GM23338 (cell line): ENCODE data around the gene GOLGB1. TPM values are rescaled to one million over a fixed set of nuclear protein-coding genes. Genes with fewer than 3 reads are reported as not detected.

Experiments
- ATAC-seq: fragments of 200-7000 bp; cut with Tn5 transposase; 3 replicates; pipeline ENCODE4 v1.9.1; 2020
- DNase-seq: peaks from one replicate; pipeline ENCODE4 v3.0.0-alpha.2; 2015; ENCODE audit warnings: low spot score
- H2AFZ ChIP-seq: fragments of 200-600 bp; sonication (generic); 2 replicates; pipeline ENCODE4 v1.8.0; 2016; ENCODE audit warnings: antibody characterized with exemption, mild to moderate bottlenecking, moderate library complexity
- H3F3A ChIP-seq: fragments of 200-600 bp; sonication (generic); replicated peaks from 2 replicates; pipeline ENCODE4 v1.8.0; 2017; ENCODE audit warnings: antibody characterized with exemption, mixed run types, low read depth
- H3K27ac ChIP-seq: fragments of 200-600 bp; sonication (generic); 2 replicates; pipeline ENCODE4 v1.6.1; 2016; ENCODE audit warnings: low read depth
- H3K27me3 ChIP-seq: fragments of 200-600 bp; sonication (generic); 2 replicates; pipeline ENCODE4 v1.8.0; 2016; ENCODE audit warnings: mild to moderate bottlenecking, mixed run types, moderate library complexity; ENCODE audit not compliant: insufficient read depth
- H3K36me3 ChIP-seq: fragments of 200-600 bp; sonication (generic); 2 replicates; pipeline ENCODE4 v1.8.0; 2016; ENCODE audit warnings: mild to moderate bottlenecking; ENCODE audit not compliant: insufficient read depth
- H3K4me1 ChIP-seq: fragments of 200-600 bp; sonication (generic); 2 replicates; pipeline ENCODE4 v1.8.0; 2016; ENCODE audit warnings: mild to moderate bottlenecking, moderate library complexity; ENCODE audit not compliant: insufficient read depth
- H3K4me2 ChIP-seq: fragments of 200-600 bp; sonication (generic); 2 replicates; pipeline ENCODE4 v1.7.1; 2017; ENCODE audit warnings: mixed run types
- H3K4me3 ChIP-seq: fragments of 200-600 bp; sonication (generic); 2 replicates; pipeline ENCODE4 v1.6.1; 2016; ENCODE audit warnings: mixed run types
- H3K79me2 ChIP-seq: fragments of 200-600 bp; sonication (generic); replicated peaks from 2 replicates; pipeline ENCODE4 v1.8.0; 2017; ENCODE audit warnings: mild to moderate bottlenecking; ENCODE audit not compliant: insufficient read depth
- H3K9me2 ChIP-seq: fragments of 200-600 bp; sonication (generic); 2 replicates; pipeline ENCODE4 v1.8.0; 2017; ENCODE audit not compliant: insufficient read depth
- H4K20me1 ChIP-seq: fragments of 200-600 bp; sonication (generic); replicated peaks from 2 replicates; pipeline ENCODE4 v1.8.0; 2017; ENCODE audit warnings: mild to moderate bottlenecking; ENCODE audit not compliant: insufficient read depth
- H3K27ac Mint-ChIP-seq: 2 replicates; pipeline ENCODE4 v1.8.0; 2020; ENCODE audit warnings: inconsistent platforms, mild to moderate bottlenecking, moderate library complexity, mixed read lengths
- H3K27me3 Mint-ChIP-seq: 3 replicates; pipeline ENCODE4 v1.8.0; 2022; ENCODE audit warnings: low read depth, mild to moderate bottlenecking, moderate library complexity, mixed read lengths, inconsistent platforms; ENCODE audit not compliant: insufficient read depth, poor library complexity
- H3K36me3 Mint-ChIP-seq: 3 replicates; pipeline ENCODE4 v1.8.0; 2021; ENCODE audit warnings: low read depth, mild to moderate bottlenecking, inconsistent platforms, moderate library complexity, mixed read lengths
- H3K4me1 Mint-ChIP-seq: 3 replicates; pipeline ENCODE4 v1.8.0; 2020; ENCODE audit warnings: mild to moderate bottlenecking, inconsistent platforms, mixed read lengths
- H3K4me3 Mint-ChIP-seq: 3 replicates; pipeline ENCODE4 v1.8.0; 2021; ENCODE audit warnings: moderate library complexity, mild to moderate bottlenecking, inconsistent platforms, mixed read lengths
- H3K9me3 Mint-ChIP-seq: 3 replicates; pipeline ENCODE4 v1.8.0; 2020; ENCODE audit warnings: moderate library complexity, mild to moderate bottlenecking, inconsistent platforms, mixed read lengths
- CREB1 ChIP-seq: fragments of 250-450 bp; sonication (Bioruptor Pico); IDR thresholded peaks from 2 replicates; pipeline ENCODE4 v1.5.0; 2020; ENCODE audit warnings: low read depth, mild to moderate bottlenecking, moderate library complexity
- EZH2phosphoT487 ChIP-seq: fragments of 200-600 bp; sonication (generic); IDR thresholded peaks from one replicate; pipeline ENCODE4 v1.8.1; 2018; ENCODE audit warnings: antibody characterized with exemption; ENCODE audit not compliant: unreplicated experiment
- STAT1 ChIP-seq: IDR thresholded peaks from one replicate; pipeline ENCODE4 v1.6.1; 2016; ENCODE audit warnings: antibody characterized with exemption; ENCODE audit not compliant: unreplicated experiment
- ZNF331 ChIP-seq: fragments of 250-450 bp; sonication (Bioruptor Pico); IDR thresholded peaks from 2 replicates; pipeline ENCODE4 v1.5.0; 2020; ENCODE audit warnings: low read depth, mild to moderate bottlenecking, moderate library complexity
- polyA plus RNA-seq: library from polyadenylated mRNA; unstranded; fragments of >200 nt; fragmentation: Nextera tagmentation; extraction: Ambion mirVana; gene quantifications from 2 replicates; pipeline ENCODE4 v1.2.1, GENCODE V29; 2016
- total RNA-seq: library from RNA; depleted of rRNA; stranded (reverse); fragments of >200 nt; shearing (Covaris generic); gene quantifications from 2 replicates; pipeline ENCODE4 v1.2.3, GENCODE V29; 2014
- TF ChIP-seq, protein P1 (sequence below): IDR thresholded peaks from 2 replicates; pipeline ENCODE4 v1.6.1; 2016; ENCODE audit warnings: antibody characterized with exemption
- TF ChIP-seq, protein P2 (sequence below), 2 experiments: fragments of 200-600 bp in 1 of 2; sonication (generic) in 1 of 2; conservative IDR thresholded peaks; 2 replicates each; pipeline versions ENCODE4 v1.5.1 to v1.6.1; 2016 to 2017; ENCODE audit warnings: antibody characterized with exemption in 2 of 2, low read depth in 2 of 2, mild to moderate bottlenecking in 2 of 2, moderate library complexity in 1 of 2
- TF ChIP-seq, protein P3 (sequence below): fragments of 250-450 bp; sonication (Bioruptor Pico); IDR thresholded peaks from 2 replicates; pipeline ENCODE4 v1.5.0; 2020; ENCODE audit warnings: mild to moderate bottlenecking, moderate library complexity

Gene GOLGB1
- total and polyA plus RNA-seq, 2 experiments from 2014 or later: 34.5 to 56.8 TPM

DNA sequence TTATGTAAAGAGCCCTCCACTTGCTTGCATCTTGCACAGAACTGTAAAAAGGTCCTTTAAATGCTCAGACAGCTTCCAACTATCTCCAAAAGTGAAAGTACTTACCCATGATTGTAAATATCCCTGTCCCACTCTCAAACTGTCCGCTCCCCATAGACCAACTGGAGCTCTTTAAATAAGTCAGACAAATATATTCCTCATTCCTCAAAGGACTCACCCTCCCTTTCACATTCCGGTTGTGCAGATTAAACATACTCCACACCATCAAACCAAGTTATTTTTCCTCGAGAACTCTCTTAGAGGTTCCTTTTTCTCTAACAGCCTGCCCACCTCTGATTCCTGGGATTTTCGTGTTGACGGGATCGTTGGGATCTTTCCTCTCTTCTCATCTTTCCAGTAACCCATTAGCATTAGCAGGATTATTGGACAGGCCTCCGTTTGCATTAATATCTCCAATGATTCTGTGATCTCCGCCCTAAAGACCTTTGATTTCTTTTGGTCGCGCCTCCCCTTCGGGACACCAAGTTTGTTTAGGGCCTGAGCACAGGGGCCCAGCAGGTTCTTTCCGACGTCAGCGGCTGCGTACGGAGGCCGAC is 763 bp downstream of the GOLGB1 start:
- Mint-ChIP-seq H3K4me3 (no peak overlapping the region), H3K4me1 (peaks cover 6% of the 10 kb centered on the region; the same call in 2 of the 3 replicates), H3K27me3 (peaks cover 5% of the 10 kb centered on the region), H3K27ac (no peak overlapping the region), H3K36me3 (no peaks in the 10 kb centered on the region), H3K9me3 (no peaks in the 10 kb centered on the region)
- Histone ChIP-seq H3K27ac (peak overlapping the region; percentile 85), H4K20me1 (no peaks in the 10 kb centered on the region), H3K4me3 (peak overlapping the region; percentile 81), H3K27me3 (no peaks in the 10 kb centered on the region), H3K4me1 (0 out of 2 replicates have a peak, but pooled peaks cover 3% of the 10 kb centered on the region), H3K4me2 (peak overlapping the region; percentile 79), H3K9me2 (no peaks in the 10 kb centered on the region), H2AFZ (peak overlapping the region; percentile 16), H3F3A (no peaks in the 10 kb centered on the region), H3K36me3 (no peaks in the 10 kb centered on the region), H3K79me2 (peaks cover 28% of the 10 kb centered on the region)
- ATAC-seq (peak; percentile 67), DNase-seq (peak; percentile 68)
- TF ChIP-seq CREB1 (CRISPR knock-in tag) (peak; percentile 63; the same call in 1 of the 2 replicates), ZNF331 (CRISPR knock-in tag) (no peak), EZH2phosphoT487 (no peak), STAT1 (no peak)
- TF ChIP-seq, protein P1, sequence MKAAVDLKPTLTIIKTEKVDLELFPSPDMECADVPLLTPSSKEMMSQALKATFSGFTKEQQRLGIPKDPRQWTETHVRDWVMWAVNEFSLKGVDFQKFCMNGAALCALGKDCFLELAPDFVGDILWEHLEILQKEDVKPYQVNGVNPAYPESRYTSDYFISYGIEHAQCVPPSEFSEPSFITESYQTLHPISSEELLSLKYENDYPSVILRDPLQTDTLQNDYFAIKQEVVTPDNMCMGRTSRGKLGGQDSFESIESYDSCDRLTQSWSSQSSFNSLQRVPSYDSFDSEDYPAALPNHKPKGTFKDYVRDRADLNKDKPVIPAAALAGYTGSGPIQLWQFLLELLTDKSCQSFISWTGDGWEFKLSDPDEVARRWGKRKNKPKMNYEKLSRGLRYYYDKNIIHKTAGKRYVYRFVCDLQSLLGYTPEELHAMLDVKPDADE: no peak
- TF ChIP-seq, protein P2, sequence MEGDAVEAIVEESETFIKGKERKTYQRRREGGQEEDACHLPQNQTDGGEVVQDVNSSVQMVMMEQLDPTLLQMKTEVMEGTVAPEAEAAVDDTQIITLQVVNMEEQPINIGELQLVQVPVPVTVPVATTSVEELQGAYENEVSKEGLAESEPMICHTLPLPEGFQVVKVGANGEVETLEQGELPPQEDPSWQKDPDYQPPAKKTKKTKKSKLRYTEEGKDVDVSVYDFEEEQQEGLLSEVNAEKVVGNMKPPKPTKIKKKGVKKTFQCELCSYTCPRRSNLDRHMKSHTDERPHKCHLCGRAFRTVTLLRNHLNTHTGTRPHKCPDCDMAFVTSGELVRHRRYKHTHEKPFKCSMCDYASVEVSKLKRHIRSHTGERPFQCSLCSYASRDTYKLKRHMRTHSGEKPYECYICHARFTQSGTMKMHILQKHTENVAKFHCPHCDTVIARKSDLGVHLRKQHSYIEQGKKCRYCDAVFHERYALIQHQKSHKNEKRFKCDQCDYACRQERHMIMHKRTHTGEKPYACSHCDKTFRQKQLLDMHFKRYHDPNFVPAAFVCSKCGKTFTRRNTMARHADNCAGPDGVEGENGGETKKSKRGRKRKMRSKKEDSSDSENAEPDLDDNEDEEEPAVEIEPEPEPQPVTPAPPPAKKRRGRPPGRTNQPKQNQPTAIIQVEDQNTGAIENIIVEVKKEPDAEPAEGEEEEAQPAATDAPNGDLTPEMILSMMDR (conservative IDR thresholded peaks at IDR 0.05; ENCODE audit: low read depth in 2 of 2): no peak

GRCh38 chr3:121747976-121748375 is 1.6 kb downstream of the GOLGB1 start:
- Mint-ChIP-seq H3K27me3 (peaks cover 5% of the 10 kb centered on the region), H3K36me3 (peaks cover 4% of the 10 kb centered on the region; the same call in 2 of the 3 replicates), H3K27ac (no peak overlapping the region), H3K4me1 (peaks cover 6% of the 10 kb centered on the region; the same call in 2 of the 3 replicates), H3K4me3 (no peak overlapping the region), H3K9me3 (no peaks in the 10 kb centered on the region; the same call in 2 of the 3 replicates)
- Histone ChIP-seq H3K9me2 (no peaks in the 10 kb centered on the region), H3K27me3 (no peaks in the 10 kb centered on the region), H3K79me2 (peaks cover 36% of the 10 kb centered on the region), H2AFZ (no peak overlapping the region), H3K36me3 (no peaks in the 10 kb centered on the region), H3K4me3 (peak overlapping the region; percentile 81), H3F3A (no peaks in the 10 kb centered on the region), H3K4me2 (peak overlapping the region; percentile 79), H3K27ac (no peak overlapping the region), H4K20me1 (no peaks in the 10 kb centered on the region), H3K4me1 (0 out of 2 replicates have a peak, but pooled peaks cover 3% of the 10 kb centered on the region)
- ATAC-seq (no peak), DNase-seq (peak; percentile 42)
- TF ChIP-seq, protein P3, sequence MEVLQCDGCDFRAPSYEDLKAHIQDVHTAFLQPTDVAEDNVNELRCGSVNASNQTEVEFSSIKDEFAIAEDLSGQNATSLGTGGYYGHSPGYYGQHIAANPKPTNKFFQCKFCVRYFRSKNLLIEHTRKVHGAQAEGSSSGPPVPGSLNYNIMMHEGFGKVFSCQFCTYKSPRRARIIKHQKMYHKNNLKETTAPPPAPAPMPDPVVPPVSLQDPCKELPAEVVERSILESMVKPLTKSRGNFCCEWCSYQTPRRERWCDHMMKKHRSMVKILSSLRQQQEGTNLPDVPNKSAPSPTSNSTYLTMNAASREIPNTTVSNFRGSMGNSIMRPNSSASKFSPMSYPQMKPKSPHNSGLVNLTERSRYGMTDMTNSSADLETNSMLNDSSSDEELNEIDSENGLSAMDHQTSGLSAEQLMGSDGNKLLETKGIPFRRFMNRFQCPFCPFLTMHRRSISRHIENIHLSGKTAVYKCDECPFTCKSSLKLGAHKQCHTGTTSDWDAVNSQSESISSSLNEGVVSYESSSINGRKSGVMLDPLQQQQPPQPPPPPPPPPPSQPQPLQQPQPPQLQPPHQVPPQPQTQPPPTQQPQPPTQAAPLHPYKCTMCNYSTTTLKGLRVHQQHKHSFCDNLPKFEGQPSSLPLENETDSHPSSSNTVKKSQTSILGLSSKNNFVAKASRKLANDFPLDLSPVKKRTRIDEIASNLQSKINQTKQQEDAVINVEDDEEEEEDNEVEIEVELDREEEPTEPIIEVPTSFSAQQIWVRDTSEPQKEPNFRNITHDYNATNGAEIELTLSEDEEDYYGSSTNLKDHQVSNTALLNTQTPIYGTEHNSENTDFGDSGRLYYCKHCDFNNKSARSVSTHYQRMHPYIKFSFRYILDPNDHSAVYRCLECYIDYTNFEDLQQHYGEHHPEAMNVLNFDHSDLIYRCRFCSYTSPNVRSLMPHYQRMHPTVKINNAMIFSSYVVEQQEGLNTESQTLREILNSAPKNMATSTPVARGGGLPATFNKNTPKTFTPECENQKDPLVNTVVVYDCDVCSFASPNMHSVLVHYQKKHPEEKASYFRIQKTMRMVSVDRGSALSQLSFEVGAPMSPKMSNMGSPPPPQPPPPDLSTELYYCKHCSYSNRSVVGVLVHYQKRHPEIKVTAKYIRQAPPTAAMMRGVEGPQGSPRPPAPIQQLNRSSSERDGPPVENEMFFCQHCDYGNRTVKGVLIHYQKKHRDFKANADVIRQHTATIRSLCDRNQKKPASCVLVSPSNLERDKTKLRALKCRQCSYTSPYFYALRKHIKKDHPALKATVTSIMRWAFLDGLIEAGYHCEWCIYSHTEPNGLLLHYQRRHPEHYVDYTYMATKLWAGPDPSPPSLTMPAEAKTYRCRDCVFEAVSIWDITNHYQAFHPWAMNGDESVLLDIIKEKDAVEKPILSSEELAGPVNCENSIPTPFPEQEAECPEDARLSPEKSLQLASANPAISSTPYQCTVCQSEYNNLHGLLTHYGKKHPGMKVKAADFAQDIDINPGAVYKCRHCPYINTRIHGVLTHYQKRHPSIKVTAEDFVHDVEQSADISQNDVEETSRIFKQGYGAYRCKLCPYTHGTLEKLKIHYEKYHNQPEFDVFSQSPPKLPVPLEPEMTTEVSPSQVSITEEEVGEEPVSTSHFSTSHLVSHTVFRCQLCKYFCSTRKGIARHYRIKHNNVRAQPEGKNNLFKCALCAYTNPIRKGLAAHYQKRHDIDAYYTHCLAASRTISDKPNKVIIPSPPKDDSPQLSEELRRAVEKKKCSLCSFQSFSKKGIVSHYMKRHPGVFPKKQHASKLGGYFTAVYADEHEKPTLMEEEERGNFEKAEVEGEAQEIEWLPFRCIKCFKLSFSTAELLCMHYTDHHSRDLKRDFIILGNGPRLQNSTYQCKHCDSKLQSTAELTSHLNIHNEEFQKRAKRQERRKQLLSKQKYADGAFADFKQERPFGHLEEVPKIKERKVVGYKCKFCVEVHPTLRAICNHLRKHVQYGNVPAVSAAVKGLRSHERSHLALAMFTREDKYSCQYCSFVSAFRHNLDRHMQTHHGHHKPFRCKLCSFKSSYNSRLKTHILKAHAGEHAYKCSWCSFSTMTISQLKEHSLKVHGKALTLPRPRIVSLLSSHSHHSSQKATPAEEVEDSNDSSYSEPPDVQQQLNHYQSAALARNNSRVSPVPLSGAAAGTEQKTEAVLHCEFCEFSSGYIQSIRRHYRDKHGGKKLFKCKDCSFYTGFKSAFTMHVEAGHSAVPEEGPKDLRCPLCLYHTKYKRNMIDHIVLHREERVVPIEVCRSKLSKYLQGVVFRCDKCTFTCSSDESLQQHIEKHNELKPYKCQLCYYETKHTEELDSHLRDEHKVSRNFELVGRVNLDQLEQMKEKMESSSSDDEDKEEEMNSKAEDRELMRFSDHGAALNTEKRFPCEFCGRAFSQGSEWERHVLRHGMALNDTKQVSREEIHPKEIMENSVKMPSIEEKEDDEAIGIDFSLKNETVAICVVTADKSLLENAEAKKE (CRISPR knock-in tag): no peak
- TF ChIP-seq, protein P2 (conservative IDR thresholded peaks at IDR 0.05; ENCODE audit: low read depth in 2 of 2): no peak
- TF ChIP-seq, protein P1: no peak
